IPS DF 19.7 (cell line): ENCODE measurements around the gene UGT1A3.

Experiments
- DNase-seq: peaks from one replicate; pipeline ENCODE4 v3.0.0-alpha.2; 2013; ENCODE audit warnings: low read depth, low spot score

Gene UGT1A3

DNA sequence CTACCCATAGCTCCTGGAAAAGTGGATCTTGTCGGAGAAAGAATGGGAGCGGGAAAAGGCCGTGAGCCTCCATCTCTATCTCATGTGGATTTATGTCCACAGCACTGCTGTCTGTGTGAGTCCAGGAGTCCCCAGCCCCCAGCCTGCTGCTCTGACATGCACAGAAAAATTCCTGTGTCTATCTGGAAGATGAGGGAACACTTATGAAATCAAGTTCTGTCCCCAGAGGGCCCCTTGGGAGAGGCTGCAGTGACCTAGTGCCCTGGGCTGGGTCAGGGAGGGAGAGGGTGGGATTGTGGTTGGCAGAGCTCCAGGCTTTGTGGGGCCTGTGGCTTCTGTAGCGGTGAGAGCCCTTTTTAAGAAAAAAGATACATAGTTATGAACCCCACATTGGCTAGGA lies 87.9 kb downstream of the UGT1A3 start:
- DNase-seq = no peak

DNA sequence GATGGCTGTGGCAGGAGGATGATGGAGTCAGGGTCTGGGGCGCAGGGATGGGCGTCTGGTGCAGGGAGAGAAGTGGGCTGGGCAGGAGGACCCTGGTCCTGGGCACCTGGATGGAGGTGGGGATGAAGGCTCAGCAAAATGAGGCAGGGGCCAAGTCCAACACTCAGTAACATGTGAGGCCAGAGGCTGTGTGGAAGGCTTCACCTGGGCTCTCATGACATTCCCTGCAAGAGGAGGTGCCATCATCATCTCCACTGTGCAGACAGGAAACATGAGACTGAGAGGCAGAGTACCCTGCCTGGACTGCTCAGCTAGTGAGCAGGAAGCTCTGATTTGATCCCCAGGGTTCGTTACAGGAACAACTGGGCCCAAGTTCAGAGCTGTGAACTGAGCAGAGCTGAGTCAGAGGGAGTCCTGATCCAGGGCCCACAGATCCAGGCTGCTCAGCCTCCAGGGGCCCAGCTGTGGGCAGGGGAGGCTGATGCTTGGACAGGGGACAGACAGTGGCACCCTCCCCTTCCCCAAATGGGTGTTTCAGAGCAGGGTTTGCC lies 88.6 kb downstream of the UGT1A3 start:
- DNase-seq = no peak

DNA sequence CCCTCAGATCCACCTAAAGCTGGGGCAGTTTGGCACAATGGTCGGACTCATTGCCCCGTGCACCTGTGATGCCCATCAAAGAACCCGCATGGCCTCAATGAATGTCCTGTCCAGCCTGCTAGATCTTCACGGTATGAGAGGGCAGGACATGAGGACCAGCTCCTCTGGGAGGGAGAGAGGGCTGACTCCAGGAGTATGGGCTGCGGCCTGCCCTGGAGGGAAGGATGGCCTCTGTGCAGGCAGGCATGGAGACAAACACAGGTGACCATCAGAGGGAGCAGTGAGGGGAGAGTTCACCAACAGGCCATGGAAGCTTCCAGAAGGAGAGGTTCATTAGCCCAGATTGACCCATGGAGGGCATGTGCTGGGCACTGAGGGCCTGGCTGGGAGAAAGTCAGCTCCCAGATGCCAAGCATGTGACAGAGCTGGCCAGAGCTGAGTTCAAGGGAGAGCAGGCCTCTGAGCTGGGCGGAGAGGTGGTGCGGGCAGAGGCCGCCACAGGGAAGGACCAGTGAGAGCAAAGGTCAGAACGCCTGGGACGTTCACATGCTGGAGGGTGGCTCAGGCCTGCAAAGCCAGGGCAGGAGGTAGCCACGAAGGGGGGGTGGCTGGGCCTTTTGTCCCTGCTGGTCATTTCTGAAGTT lies 89.3 kb downstream of the UGT1A3 start:
- DNase-seq = no peak

DNA sequence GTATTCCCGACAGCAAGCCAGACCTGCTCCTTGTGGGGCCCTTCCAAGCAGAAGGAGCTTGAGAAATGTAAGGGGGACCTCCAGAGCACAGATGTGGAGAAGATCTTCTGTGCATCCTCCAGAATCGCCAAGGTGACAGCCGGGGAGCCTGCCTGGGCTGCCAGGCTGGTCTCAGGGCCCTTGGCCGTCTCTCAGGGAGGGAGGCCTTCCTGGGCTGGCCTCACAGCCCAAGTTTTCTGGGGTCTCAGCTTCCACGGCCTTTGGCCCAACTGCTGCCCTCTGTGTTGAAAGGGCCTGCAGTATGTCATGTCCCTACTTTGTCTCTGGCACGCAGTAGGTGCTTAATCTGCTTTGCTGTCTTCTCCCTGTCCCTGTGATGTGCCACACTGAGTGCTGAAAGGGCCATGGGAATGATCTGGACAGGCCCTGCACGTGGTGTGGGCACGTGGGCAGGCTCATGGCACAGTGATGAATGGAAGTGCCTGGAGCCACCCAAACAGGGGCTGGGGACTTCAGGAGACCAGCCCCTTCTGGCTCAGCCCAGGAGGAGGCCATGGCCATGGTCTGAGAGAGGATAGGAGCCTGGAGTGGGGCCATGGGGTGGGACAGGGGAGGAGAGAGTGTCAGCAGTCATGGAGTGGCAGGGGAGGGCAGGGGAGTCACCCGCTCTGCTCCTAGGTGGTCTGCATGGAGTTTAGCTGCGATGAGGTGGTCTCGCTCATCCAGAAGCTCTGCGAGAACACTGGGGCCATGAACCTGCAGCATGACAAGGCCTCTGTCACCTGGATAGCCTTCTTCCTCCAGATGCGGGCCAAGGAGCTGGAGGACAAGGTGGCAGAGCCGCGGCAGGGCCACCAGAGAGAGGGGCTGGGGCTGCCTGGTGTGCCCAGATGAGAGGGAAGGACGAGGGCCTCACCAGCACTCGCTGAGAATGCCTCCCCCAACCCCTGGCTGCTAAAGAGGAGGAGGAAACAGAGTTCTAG lies 90.1 kb downstream of the UGT1A3 start:
- no peak for DNase-seq

DNA sequence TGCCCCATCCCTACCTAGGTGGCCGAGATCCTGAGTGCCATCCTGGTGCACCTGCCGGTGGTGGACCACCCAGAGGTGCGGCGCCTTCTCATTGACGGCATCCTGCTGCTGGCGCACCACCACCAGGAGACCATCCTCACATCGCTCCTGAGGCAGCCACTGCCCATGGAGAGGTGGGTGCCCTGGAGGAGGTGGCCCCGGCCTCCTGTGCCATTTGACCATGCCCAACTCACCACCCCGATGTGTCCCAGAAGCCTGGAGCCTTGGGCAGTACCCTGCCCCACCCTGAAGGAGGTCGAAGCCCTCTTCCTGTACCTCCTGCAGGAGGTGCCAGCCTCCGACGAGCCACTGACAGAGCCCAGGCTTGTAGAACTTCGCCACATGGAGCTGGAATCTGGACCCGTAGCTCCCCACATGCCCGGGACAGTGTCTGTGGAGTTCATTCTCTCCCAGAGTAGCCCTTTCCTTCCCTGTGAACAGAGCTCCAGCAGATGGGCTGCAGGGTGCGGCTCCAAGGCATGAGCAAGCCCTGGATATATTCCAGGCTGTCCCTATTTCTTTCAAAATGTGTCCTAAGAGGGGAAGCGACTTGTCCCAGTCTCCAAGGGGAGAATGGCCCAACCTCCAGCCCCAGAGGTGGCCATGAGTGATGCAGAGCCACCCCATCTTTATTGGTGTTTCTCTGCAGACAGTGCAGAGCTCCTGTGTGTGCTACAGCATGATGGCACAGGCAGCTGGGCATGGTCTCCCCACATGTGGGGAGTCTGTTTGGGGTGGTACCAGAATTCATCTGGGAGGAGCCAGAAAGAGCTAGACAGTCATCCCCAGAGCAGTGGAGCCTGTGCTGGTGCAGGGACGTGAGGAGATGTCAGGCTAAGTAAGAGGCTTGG lies 91.3 kb downstream of the UGT1A3 start:
- no peak for DNase-seq

DNA sequence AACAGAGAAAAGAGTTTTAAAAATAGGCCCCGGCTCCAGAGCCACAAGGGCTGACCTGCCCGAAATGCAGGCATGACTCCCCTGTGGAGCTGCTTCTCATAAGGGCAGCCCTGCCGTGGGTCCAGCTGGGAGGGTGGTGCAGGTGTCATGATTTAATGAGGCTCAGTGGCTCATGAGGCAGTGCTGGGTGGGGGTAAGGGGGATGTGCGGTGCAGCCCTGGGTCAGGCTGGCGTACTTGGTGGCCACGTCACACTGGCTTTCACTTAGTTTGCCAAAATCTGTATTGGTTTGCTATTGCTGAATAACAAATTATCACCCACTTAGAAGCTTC lies 91.9 kb downstream of the UGT1A3 start:
- DNase-seq = no peak

DNA sequence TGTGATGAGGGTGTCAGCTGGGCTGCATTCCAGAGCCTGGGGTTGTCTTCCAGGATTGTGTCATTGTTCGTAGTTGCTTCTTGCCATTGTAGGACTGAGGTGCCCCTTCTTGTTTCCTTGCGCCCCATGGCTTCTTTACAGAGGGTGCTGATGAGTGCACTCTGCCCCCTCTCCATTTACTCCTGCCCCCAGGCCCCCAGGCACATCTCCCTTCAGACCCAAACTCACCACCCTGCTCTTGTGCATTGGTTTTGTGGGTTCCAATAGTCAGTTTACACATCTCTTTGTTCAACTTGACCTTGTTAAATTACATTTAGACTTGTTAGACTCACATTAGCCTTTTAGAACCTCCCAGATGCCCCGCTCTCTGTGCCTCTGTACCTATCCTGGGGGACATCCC lies 92.4 kb downstream of the UGT1A3 start:
- DNase-seq = no peak

DNA sequence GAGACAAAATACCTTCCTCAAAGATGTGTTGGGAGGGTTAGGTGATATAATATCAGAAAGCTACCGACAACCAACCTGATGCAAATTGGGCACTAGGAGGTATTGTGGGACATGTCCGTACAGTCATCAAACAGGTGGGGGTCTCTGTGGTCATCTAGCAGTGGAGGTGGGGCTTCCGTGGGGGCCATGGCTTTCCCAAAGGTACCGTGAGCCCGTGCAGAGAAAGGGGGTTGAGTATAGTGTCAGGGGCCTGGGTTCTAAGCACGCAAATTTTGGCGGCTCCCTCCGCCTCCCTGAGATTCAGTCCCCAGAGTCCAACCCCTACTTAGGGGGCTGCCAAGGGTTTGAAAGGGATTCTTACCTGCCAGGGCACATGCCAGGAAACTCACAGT lies 92.9 kb downstream of the UGT1A3 start:
- no peak for DNase-seq

DNA sequence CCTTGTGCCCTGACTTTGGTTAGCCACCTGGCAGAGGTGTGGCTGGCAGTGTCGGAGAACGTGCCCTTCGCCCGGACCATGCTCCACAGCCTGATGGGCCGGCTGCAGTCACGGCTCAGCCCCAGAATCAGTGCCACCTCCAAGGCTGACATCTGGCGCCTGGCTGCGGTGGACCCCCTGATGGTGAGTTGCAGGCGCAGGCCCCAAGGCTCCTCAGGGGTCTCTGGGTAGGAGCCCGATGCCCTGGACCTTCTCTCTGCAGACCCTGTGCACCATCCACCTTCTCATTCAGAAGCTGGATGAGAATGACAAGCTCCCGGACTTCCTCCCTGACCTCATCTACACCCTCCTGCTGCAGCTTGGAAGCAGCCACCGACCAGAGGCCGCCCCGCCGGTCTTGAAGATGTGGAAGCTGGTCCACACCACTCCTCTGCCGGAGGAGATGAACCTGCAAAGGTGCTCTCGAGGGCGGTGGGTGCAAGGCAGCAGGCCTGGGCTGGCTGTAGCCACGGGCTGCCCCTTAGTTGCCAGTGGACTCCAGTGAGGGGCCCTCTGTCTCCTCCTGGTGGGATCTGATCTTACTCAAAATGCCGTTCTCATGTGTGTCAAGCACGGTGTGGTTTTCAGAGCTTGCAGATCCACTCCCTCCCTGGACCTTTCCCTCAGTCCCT lies 93.4 kb downstream of the UGT1A3 start:
- no peak for DNase-seq
